Measurements from ENCODE around the gene VPS52. TPM values are rescaled to one million over a fixed set of nuclear protein-coding genes. Genes with fewer than 3 reads are reported as not detected.

Gene VPS52
- total RNA-seq, 4 donors from 2014 or later = 34.1 to 45.5 (median 39.8) TPM

DNA sequence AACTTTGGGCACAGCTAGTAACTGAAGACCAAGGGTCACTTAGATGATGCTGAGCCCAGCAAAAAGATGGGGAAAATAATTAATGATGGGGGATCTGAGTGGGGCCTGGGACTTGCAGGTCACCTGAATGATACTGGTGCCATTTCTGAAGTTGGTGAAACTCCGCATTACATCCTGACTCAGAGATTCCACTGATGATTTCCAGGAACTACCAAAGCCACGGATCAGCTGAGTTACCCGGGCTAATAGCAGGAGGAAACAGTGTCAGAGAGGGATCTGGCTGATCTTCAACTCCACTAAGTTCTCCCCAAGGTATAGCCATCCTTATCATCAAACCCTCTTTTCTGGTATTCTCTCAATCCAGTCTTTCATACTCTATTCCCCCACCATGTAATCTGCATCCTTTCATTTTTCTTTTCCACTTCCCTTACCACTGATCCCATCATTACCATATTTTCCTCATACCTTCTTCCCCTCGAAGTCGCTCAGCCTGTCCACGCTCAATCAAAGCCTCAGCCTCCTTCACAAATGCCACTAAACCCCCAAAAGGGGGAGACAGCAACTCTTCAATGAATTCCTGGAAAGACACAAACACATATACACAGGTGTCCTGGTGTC lies 20.2 kb downstream of the VPS52 start:
- no peak for TF ChIP-seq POLR2A (IDR thresholded peaks at IDR 0.05)
- TF ChIP-seq, protein P1, sequence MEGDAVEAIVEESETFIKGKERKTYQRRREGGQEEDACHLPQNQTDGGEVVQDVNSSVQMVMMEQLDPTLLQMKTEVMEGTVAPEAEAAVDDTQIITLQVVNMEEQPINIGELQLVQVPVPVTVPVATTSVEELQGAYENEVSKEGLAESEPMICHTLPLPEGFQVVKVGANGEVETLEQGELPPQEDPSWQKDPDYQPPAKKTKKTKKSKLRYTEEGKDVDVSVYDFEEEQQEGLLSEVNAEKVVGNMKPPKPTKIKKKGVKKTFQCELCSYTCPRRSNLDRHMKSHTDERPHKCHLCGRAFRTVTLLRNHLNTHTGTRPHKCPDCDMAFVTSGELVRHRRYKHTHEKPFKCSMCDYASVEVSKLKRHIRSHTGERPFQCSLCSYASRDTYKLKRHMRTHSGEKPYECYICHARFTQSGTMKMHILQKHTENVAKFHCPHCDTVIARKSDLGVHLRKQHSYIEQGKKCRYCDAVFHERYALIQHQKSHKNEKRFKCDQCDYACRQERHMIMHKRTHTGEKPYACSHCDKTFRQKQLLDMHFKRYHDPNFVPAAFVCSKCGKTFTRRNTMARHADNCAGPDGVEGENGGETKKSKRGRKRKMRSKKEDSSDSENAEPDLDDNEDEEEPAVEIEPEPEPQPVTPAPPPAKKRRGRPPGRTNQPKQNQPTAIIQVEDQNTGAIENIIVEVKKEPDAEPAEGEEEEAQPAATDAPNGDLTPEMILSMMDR (IDR thresholded peaks at IDR 0.05) = no peak
- no peak overlapping the region for H3K4me3 ChIP-seq
- H3K4me1 ChIP-seq = peaks cover 13 to 32% (median 23%) of the 10 kb centered on the region in 3 donors
- H3K36me3 ChIP-seq = peaks cover 0 to 19% (median 0%) of the 10 kb centered on the region in 3 donors
- 73 to 75% methylated on average over 6 of the region's 6 CpGs for WGBS, 2 donors
- no peaks in the 10 kb centered on the region for H3K9me3 ChIP-seq
- no peak for DNase-seq
- H3K27me3 ChIP-seq = no peaks in the 10 kb centered on the region
- no peak overlapping the region for H3K27ac ChIP-seq
- intact Hi-C loops (cut with DNase I) = no loop called here

- Histone ChIP-seq H3K36me3 (peaks cover 0 to 19% (median 0%) of the 10 kb centered on the region in 3 donors), H3K4me1 (peaks cover 13 to 32% (median 23%) of the 10 kb centered on the region in 3 donors), H3K27ac (peak overlapping the region; percentile 92 to 99 (median 98)), H3K27me3 (peaks cover 0 to 3% (median 0%) of the 10 kb centered on the region in 4 donors), H3K4me3 (no peak overlapping the region), H3K9me3 (no peaks in the 10 kb centered on the region)
- intact Hi-C loops (cut with DNase I) = no loop called here
- WGBS, 2 donors = 88 to 95% methylated on average over 13 of the region's 13 CpGs
- TF ChIP-seq, protein P1 (IDR thresholded peaks at IDR 0.05) = no peak
- TF ChIP-seq POLR2A (IDR thresholded peaks at IDR 0.05) = no peak
- DNase-seq = no peak
These were observed 20.9 kb downstream of the VPS52 start for GRCh38 chr6:33250731-33251130.

DNA sequence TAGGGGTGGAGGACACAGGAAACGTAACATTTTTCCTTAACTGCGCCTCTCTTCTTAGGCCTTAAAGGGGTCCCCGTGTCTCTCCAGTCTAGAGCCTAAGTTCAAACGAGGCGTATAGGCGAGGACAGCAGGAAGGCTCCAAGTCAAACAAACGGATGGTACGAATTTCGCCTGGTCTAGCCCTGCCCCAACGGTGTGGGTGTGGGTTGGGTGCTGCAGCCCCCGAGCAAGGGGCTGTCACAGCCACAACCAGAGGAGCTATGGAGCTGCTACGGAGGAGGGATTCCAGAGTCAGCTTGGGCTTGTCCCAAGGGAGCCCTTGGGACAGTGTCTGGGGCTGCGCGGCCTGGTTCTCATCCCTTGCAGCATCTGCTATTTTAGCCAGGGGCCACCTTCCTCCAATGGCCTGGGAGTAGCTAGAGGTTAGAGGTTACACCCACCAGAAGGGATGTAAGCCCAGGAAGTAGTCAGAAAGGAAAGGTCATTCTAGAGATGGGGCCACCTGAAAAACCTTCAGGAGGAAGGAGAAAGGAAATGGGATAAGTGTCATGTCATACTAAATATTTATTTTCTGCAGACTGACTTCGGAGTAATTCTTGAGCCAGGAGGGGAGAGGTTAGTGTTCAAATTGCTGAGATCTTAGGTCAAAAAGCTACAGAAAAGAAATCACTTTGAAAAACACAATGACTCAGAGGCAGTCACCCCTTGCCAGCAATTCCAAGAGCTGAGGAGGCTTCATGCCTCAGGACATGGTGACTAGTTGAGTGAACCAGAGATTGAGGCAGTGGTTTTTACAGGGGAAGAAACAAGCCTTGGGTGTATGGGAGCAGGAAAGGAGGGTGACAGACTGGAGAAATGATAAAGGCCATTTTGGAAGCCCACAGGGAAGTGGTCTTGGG lies 21.7 kb downstream of the VPS52 start:
- peaks cover 0 to 3% (median 0%) of the 10 kb centered on the region in 4 donors for H3K27me3 ChIP-seq
- 9 to 11% methylated on average over 4 to 5 of the region's 15 CpGs for WGBS, 2 donors
- TF ChIP-seq POLR2A (IDR thresholded peaks at IDR 0.05) = no peak
- TF ChIP-seq, protein P1 (IDR thresholded peaks at IDR 0.05) = no peak
- peak overlapping the region; percentile 38 to 74 (median 64) for H3K4me3 ChIP-seq
- intact Hi-C loops (cut with DNase I) = loop anchor here (5.0 kb wide), 2 partner anchors 88 to 128 kb away; no protein-coding TSS in a partner anchor
- no peaks in the 10 kb centered on the region for H3K9me3 ChIP-seq
- DNase-seq = no peak
- H3K27ac ChIP-seq = peak overlapping the region; percentile 92 to 99 (median 98)
- H3K36me3 ChIP-seq = peaks cover 0 to 19% (median 0%) of the 10 kb centered on the region in 3 donors
- H3K4me1 ChIP-seq = peaks cover 13 to 32% (median 23%) of the 10 kb centered on the region in 3 donors

- H3K36me3 ChIP-seq = peaks cover 0 to 19% (median 0%) of the 10 kb centered on the region in 3 donors
- H3K4me1 ChIP-seq = peaks cover 13 to 32% (median 23%) of the 10 kb centered on the region in 3 donors
- peak; percentile 88 for DNase-seq
- H3K27me3 ChIP-seq = peaks cover 0 to 3% (median 0%) of the 10 kb centered on the region in 4 donors
- TF ChIP-seq, protein P1 (IDR thresholded peaks at IDR 0.05) = peak in 2 of 6 experiments; percentile 7 to 20
- peak in 2 of 4 donors; percentile 79 to 85 for TF ChIP-seq POLR2A (IDR thresholded peaks at IDR 0.05)
- H3K27ac ChIP-seq = peak overlapping the region; percentile 92 to 99 (median 98)
- peak overlapping the region; percentile 38 to 74 (median 64) for H3K4me3 ChIP-seq
- intact Hi-C loops (cut with DNase I) = loop anchor here (5.0 kb wide), 2 partner anchors 87 to 127 kb away; no protein-coding TSS in a partner anchor
- 0 to 1% methylated on average over 28 to 35 of the region's 58 CpGs for WGBS, 2 donors
- no peaks in the 10 kb centered on the region for H3K9me3 ChIP-seq
These were observed 22.5 kb downstream of the VPS52 start for GRCh38 chr6:33248932-33249731.
